HepG2 (cell line): Measurements from ENCODE around the gene NOC2L. TPM values are rescaled to one million over a fixed set of nuclear protein-coding genes. Genes with fewer than 3 reads are reported as not detected.

Source experiments
- ATM ChIP-seq: fragments of 450-650 bp; IDR thresholded peaks from 2 replicates; pipeline ENCODE4 v1.7.1; 2017; ENCODE audit warnings: mild to moderate bottlenecking, borderline replicate concordance
- ATRX ChIP-seq: sonication (generic); formaldehyde crosslinking; IDR thresholded peaks from 2 replicates; pipeline ENCODE4 v1.4.0; 2020; ENCODE audit warnings: missing genetic modification reagents, borderline replicate concordance
- CEBPG ChIP-seq: IDR thresholded peaks from 2 replicates; pipeline ENCODE4 v1.6.1; 2016
- FOXA3 ChIP-seq: IDR thresholded peaks from 2 replicates; pipeline ENCODE4 v1.6.1; 2016; ENCODE audit warnings: missing genetic modification reagents, missing compliant biosample characterization
- MAZ ChIP-seq, 2 experiments: sonication (generic) in 1 of 2; formaldehyde crosslinking in 1 of 2; IDR thresholded peaks; 2 replicates each; pipeline versions ENCODE4 v1.5.0 to v1.6.1; 2012 to 2020; ENCODE audit warnings: low read depth in 2 of 2, mild to moderate bottlenecking in 2 of 2, borderline replicate concordance in 1 of 2, improper control_type of control experiment in 1 of 2, low read length in 1 of 2, missing genetic modification reagents in 1 of 2, moderate library complexity in 1 of 2
- MEIS1 ChIP-seq: sonication (generic); formaldehyde crosslinking; IDR thresholded peaks from 2 replicates; pipeline ENCODE4 v1.9.0; 2021; ENCODE audit warnings: mild to moderate bottlenecking, missing genetic modification reagents, moderate library complexity, borderline replicate concordance
- NR2F1 ChIP-seq, 2 experiments: fragments of 450-650 bp in 1 of 2; formaldehyde crosslinking in 1 of 2; IDR thresholded peaks; 2 replicates each; pipeline versions ENCODE4 v1.5.0 to v1.6.1; 2016 to 2020; ENCODE audit warnings: mild to moderate bottlenecking in 1 of 2, missing compliant biosample characterization in 1 of 2, missing genetic modification reagents in 1 of 2, moderate library complexity in 1 of 2
- SIN3B ChIP-seq: fragments of 150-350 bp; IDR thresholded peaks from 2 replicates; pipeline ENCODE4 v1.6.1; 2014; ENCODE audit warnings: low read length
- SRSF1 ChIP-seq: fragments of 200-400 bp; formaldehyde crosslinking; optimal IDR thresholded peaks from 2 replicates; pipeline ENCODE3; 2017; ENCODE audit warnings: mild to moderate bottlenecking, low read depth, low read length, moderate library complexity
- TBP ChIP-seq: sonication (generic); formaldehyde crosslinking; IDR thresholded peaks from 2 replicates; pipeline ENCODE4 v1.5.0; 2020; ENCODE audit warnings: missing genetic modification reagents
- ZNF709 ChIP-seq: sonication (generic); formaldehyde crosslinking; IDR thresholded peaks from 2 replicates; pipeline ENCODE4 v1.5.0; 2020; ENCODE audit warnings: mild to moderate bottlenecking, missing genetic modification reagents
- polyA plus RNA-seq, 8 experiments: library from polyadenylated mRNA; depleted of rRNA in 3 of 8; stranded (reverse) in 7 of 8; unstranded in 1 of 8; fragments of >200 nt; fragmentation: Illumina TruSeq in 4 of 8; extraction: Trizol in 4 of 8; gene quantifications; 2 replicates each; pipeline versions ENCODE4 v1.2.1 to v1.2.3, GENCODE V29; 2011 to 2016; ENCODE audit warnings: low read depth in 4 of 8, missing spikeins in 1 of 8, mixed read lengths in 1 of 8; ENCODE audit not compliant: insufficient read depth in 1 of 8
- total RNA-seq, 5 experiments: library from RNA; depleted of rRNA; stranded (reverse); fragments of >200 nt; fragmentation: Illumina TruSeq; extraction: Trizol; gene quantifications; 2 replicates each; pipeline ENCODE4 v1.2.3, GENCODE V29; 2016; ENCODE audit warnings: low read depth in 1 of 5
- TF ChIP-seq, protein P1 (sequence below): sonication (generic); formaldehyde crosslinking; IDR thresholded peaks from 2 replicates; pipeline ENCODE4 v1.4.0; 2020; ENCODE audit warnings: missing genetic modification reagents
- TF ChIP-seq, protein P2 (sequence below): sonication (generic); formaldehyde crosslinking; IDR thresholded peaks from 2 replicates; pipeline ENCODE4 v1.9.0; 2021; ENCODE audit warnings: missing genetic modification reagents, borderline replicate concordance
- TF ChIP-seq, protein P3 (sequence below): sonication (generic); formaldehyde crosslinking; IDR thresholded peaks from 2 replicates; pipeline ENCODE4 v1.9.0; 2021; ENCODE audit warnings: missing genetic modification reagents, borderline replicate concordance
- TF ChIP-seq, protein P4 (sequence below): sonication (generic); formaldehyde crosslinking; IDR thresholded peaks from 2 replicates; pipeline ENCODE4 v1.5.1; 2020; ENCODE audit warnings: missing genetic modification reagents, mild to moderate bottlenecking, borderline replicate concordance

Gene NOC2L
- total and polyA plus RNA-seq, 2 of the 13 experiments (the other 11 are each of a cell fraction or from before 2014, with no cell fraction given) = 32.0 to 103 TPM

DNA sequence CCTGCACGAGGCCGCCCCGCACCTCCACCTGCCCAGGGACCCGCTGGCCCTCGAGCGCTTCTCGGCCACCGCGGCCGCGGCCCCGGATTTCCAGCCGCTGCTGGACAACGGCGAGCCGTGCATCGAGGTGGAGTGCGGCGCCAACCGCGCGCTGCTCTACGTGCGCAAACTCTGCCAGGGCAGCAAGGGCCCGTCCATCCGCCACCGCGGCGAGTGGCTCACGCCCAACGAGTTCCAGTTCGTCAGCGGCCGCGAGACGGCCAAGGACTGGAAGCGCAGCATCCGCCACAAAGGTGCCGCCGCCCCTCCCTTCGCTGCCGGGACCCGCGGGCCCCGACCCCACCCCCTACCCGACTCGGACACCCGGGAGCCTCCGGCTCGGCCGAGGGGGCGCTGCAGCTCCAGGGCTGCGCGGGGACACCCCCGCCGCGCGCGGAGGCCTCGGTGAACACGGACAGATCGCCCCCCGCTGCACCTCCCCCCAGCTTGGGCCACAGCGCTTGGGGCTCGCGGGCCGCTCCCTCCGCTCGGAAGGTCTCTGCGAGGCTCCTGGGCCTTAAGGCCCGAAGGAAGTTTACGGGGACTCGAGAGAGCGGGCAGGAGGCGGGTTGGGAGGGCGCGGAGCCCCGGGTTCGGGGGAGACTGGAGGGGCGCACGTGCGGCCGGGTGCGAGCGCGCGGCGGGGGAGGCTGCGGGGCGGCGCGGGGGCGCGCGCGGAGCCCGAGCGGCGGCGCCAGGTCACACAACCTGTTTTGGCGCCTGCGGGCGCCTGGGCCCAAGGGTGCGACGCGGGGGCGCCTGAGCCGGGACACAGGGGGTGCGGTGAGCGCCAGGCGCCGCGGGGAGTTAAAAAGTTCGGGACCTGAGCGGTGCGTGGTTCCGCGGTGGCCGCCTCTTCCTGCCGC lies 34.1 kb downstream of the NOC2L start (continued):
- TF ChIP-seq, protein P1, sequence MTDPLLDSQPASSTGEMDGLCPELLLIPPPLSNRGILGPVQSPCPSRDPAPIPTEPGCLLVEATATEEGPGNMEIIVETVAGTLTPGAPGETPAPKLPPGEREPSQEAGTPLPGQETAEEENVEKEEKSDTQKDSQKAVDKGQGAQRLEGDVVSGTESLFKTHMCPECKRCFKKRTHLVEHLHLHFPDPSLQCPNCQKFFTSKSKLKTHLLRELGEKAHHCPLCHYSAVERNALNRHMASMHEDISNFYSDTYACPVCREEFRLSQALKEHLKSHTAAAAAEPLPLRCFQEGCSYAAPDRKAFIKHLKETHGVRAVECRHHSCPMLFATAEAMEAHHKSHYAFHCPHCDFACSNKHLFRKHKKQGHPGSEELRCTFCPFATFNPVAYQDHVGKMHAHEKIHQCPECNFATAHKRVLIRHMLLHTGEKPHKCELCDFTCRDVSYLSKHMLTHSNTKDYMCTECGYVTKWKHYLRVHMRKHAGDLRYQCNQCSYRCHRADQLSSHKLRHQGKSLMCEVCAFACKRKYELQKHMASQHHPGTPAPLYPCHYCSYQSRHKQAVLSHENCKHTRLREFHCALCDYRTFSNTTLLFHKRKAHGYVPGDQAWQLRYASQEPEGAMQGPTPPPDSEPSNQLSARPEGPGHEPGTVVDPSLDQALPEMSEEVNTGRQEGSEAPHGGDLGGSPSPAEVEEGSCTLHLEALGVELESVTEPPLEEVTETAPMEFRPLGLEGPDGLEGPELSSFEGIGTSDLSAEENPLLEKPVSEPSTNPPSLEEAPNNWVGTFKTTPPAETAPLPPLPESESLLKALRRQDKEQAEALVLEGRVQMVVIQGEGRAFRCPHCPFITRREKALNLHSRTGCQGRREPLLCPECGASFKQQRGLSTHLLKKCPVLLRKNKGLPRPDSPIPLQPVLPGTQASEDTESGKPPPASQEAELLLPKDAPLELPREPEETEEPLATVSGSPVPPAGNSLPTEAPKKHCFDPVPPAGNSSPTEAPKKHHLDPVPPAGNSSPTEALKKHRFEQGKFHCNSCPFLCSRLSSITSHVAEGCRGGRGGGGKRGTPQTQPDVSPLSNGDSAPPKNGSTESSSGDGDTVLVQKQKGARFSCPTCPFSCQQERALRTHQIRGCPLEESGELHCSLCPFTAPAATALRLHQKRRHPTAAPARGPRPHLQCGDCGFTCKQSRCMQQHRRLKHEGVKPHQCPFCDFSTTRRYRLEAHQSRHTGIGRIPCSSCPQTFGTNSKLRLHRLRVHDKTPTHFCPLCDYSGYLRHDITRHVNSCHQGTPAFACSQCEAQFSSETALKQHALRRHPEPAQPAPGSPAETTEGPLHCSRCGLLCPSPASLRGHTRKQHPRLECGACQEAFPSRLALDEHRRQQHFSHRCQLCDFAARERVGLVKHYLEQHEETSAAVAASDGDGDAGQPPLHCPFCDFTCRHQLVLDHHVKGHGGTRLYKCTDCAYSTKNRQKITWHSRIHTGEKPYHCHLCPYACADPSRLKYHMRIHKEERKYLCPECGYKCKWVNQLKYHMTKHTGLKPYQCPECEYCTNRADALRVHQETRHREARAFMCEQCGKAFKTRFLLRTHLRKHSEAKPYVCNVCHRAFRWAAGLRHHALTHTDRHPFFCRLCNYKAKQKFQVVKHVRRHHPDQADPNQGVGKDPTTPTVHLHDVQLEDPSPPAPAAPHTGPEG (CRISPR knock-in tag) = no peak
- TF ChIP-seq, protein P2, sequence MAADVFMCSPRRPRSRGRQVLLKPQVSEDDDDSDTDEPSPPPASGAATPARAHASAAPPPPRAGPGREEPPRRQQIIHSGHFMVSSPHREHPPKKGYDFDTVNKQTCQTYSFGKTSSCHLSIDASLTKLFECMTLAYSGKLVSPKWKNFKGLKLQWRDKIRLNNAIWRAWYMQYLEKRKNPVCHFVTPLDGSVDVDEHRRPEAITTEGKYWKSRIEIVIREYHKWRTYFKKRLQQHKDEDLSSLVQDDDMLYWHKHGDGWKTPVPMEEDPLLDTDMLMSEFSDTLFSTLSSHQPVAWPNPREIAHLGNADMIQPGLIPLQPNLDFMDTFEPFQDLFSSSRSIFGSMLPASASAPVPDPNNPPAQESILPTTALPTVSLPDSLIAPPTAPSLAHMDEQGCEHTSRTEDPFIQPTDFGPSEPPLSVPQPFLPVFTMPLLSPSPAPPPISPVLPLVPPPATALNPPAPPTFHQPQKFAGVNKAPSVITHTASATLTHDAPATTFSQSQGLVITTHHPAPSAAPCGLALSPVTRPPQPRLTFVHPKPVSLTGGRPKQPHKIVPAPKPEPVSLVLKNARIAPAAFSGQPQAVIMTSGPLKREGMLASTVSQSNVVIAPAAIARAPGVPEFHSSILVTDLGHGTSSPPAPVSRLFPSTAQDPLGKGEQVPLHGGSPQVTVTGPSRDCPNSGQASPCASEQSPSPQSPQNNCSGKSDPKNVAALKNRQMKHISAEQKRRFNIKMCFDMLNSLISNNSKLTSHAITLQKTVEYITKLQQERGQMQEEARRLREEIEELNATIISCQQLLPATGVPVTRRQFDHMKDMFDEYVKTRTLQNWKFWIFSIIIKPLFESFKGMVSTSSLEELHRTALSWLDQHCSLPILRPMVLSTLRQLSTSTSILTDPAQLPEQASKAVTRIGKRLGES = no peak
- TF ChIP-seq ATRX (no peak), ZNF709 (CRISPR knock-in tag) (no peak), MEIS1 (CRISPR knock-in tag) (no peak), SIN3B (no peak), SRSF1 (peak; percentile 17), MAZ (IDR thresholded peaks at IDR 0.05; ENCODE audit: borderline replicate concordance, low read depth, low read length) (no peak), MAZ (CRISPR knock-in tag; IDR thresholded peaks at IDR 0.05; ENCODE audit: low read depth) (no peak), ATM (no peak), FOXA3 (CRISPR knock-in tag) (no peak), TBP (CRISPR knock-in tag) (no peak), CEBPG (CRISPR knock-in tag) (no peak), NR2F1 (CRISPR knock-in tag; IDR thresholded peaks at IDR 0.05) (no peak)
- TF ChIP-seq, protein P3, sequence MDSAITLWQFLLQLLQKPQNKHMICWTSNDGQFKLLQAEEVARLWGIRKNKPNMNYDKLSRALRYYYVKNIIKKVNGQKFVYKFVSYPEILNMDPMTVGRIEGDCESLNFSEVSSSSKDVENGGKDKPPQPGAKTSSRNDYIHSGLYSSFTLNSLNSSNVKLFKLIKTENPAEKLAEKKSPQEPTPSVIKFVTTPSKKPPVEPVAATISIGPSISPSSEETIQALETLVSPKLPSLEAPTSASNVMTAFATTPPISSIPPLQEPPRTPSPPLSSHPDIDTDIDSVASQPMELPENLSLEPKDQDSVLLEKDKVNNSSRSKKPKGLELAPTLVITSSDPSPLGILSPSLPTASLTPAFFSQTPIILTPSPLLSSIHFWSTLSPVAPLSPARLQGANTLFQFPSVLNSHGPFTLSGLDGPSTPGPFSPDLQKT (CRISPR knock-in tag) = no peak
- TF ChIP-seq, protein P4, sequence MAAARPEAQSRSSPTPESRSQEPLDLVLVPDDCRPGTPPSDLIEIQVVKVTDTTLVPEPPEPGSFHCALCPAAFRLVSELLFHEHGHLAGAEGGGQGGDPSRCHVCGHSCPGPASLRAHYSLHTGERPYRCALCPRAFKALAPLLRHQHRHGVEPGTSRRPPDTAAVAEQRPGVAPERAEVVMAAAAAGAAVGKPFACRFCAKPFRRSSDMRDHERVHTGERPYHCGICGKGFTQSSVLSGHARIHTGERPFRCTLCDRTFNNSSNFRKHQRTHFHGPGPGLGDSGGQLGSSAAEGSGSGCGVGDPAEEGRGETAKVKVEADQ (CRISPR knock-in tag) = no peak
